NCI-H2081 treated with DMSO at 0.1 percent for 48 hours (cell line): ENCODE data around the gene ERCC4.

Source experiments
- DNase-seq: peaks from one replicate; lab custom pipeline; 2025; lab: John Stamatoyannopoulos, UW

ERCC4 gene

GRCh38 chr16:13911306-13911705 lies 8.6 kb upstream of the ERCC4 start:
- DNase-seq: no peak

GRCh38 chr16:13911871-13912270 lies 8.1 kb upstream of the ERCC4 start:
- no peak for DNase-seq

GRCh38 chr16:13912891-13913290 lies 7.1 kb upstream of the ERCC4 start:
- no peak for DNase-seq

GRCh38 chr16:13913374-13914292 lies 6.3 kb upstream of the ERCC4 start:
- no peak for DNase-seq

- no peak for DNase-seq
Observed at GRCh38 chr16:13915033-13915635, 4.8 kb upstream of the ERCC4 start.

GRCh38 chr16:13919330-13919682 lies 648 bp upstream of the ERCC4 start:
- DNase-seq: no peak

GRCh38 chr16:13920510-13920818 lies 510 bp downstream of the ERCC4 start:
- no peak for DNase-seq

- no peak for DNase-seq
Observed at GRCh38 chr16:13921328-13921727, 1.4 kb downstream of the ERCC4 start.

- DNase-seq: peak; percentile 62
Observed at GRCh38 chr16:13923703-13924298, 3.8 kb downstream of the ERCC4 start.

GRCh38 chr16:13926464-13926863 lies 6.5 kb downstream of the ERCC4 start:
- peak; percentile 38 for DNase-seq

GRCh38 chr16:13926891-13927290 lies 6.9 kb downstream of the ERCC4 start:
- DNase-seq: no peak

- no peak for DNase-seq
Observed at GRCh38 chr16:13928646-13929045, 8.7 kb downstream of the ERCC4 start.

GRCh38 chr16:13931845-13932244 lies 11.9 kb downstream of the ERCC4 start:
- DNase-seq: no peak

GRCh38 chr16:13935408-13935807 lies 15.5 kb downstream of the ERCC4 start:
- DNase-seq: no peak

- DNase-seq: no peak
Observed at GRCh38 chr16:13936155-13936554, 16.2 kb downstream of the ERCC4 start.

GRCh38 chr16:13936596-13937081 lies 16.7 kb downstream of the ERCC4 start:
- DNase-seq: no peak

GRCh38 chr16:13937411-13937810 lies 17.5 kb downstream of the ERCC4 start:
- DNase-seq: no peak

- no peak for DNase-seq
Observed at GRCh38 chr16:13938480-13938879, 18.5 kb downstream of the ERCC4 start.

- no peak for DNase-seq
Observed at GRCh38 chr16:13939821-13940220, 19.9 kb downstream of the ERCC4 start.

- DNase-seq: no peak
Observed at GRCh38 chr16:13940397-13940933, 20.5 kb downstream of the ERCC4 start.

- DNase-seq: no peak
Observed at GRCh38 chr16:13944816-13945215, 24.9 kb downstream of the ERCC4 start.

GRCh38 chr16:13945744-13946485 lies 26.0 kb downstream of the ERCC4 start:
- DNase-seq: no peak
